HAP-1 (cell line): ENCODE results near the gene PRMT7.

Source experiments
- DNase-seq, 2 experiments: peaks; one replicate each; pipeline ENCODE4 v3.0.0-alpha.2; 2016 to 2020; ENCODE audit warnings: low spot score in 2 of 2
- H3K27me3 ChIP-seq: fragments of 250-450 bp; sonication (Bioruptor Pico); 2 replicates; pipeline ENCODE4 v1.5.1; 2020; ENCODE audit warnings: low read depth, mild to moderate bottlenecking, moderate library complexity
- H3K36me3 ChIP-seq: fragments of 250-450 bp; sonication (Bioruptor Pico); replicated peaks from 2 replicates; pipeline ENCODE4 v1.5.1; 2020; ENCODE audit warnings: mild to moderate bottlenecking
- H3K4me1 ChIP-seq: fragments of 250-450 bp; sonication (Bioruptor Pico); 2 replicates; pipeline ENCODE4 v1.5.1; 2020; ENCODE audit warnings: mild to moderate bottlenecking
- H3K4me3 ChIP-seq: fragments of 250-450 bp; sonication (Bioruptor Pico); 2 replicates; pipeline ENCODE4 v1.5.1; 2020; ENCODE audit warnings: mild to moderate bottlenecking, moderate library complexity
- H3K9me3 ChIP-seq: fragments of 250-450 bp; sonication (Bioruptor Pico); 2 replicates; pipeline ENCODE4 v1.5.1; 2020; ENCODE audit warnings: mild to moderate bottlenecking, moderate library complexity
- in situ Hi-C: fragments of 300-500 bp; cut with MboI; formaldehyde crosslinking; loops from 3 replicates; pipeline ENCODE4 v1.14.3; 2020; ENCODE audit warnings: low sequenced_read_pairs, inconsistent platforms, mixed read lengths

Gene PRMT7

GRCh38 chr16:68275611-68276191 is 35.1 kb upstream of the PRMT7 start:
- Histone ChIP-seq H3K9me3 (no peaks in the 10 kb centered on the region), H3K4me3 (no peak overlapping the region), H3K27me3 (no peaks in the 10 kb centered on the region), H3K36me3 (peaks cover 46% of the 10 kb centered on the region), H3K4me1 (no peaks in the 10 kb centered on the region)
- no peak for DNase-seq
- in situ Hi-C loops, result no loop called here

- Histone ChIP-seq H3K4me1 (no peaks in the 10 kb centered on the region), H3K9me3 (no peaks in the 10 kb centered on the region), H3K4me3 (no peak overlapping the region), H3K27me3 (no peaks in the 10 kb centered on the region), H3K36me3 (peaks cover 47% of the 10 kb centered on the region)
- in situ Hi-C loops, result no loop called here
- no peak for DNase-seq
These were observed 34.6 kb upstream of the PRMT7 start for GRCh38 chr16:68276223-68276622.

GRCh38 chr16:68279726-68280558 is 30.9 kb upstream of the PRMT7 start:
- no peaks in the 10 kb centered on the region for H3K27me3 ChIP-seq
- H3K4me1 ChIP-seq, result no peaks in the 10 kb centered on the region
- no peaks in the 10 kb centered on the region for H3K9me3 ChIP-seq
- H3K4me3 ChIP-seq, result no peak overlapping the region
- in situ Hi-C loops, result no loop called here
- DNase-seq, result no peak
- peaks cover 53% of the 10 kb centered on the region for H3K36me3 ChIP-seq

GRCh38 chr16:68281368-68282063 is 29.3 kb upstream of the PRMT7 start:
- Histone ChIP-seq H3K4me3 (no peak overlapping the region), H3K9me3 (no peaks in the 10 kb centered on the region), H3K4me1 (no peaks in the 10 kb centered on the region), H3K27me3 (no peaks in the 10 kb centered on the region), H3K36me3 (peaks cover 53% of the 10 kb centered on the region)
- in situ Hi-C loops, result no loop called here
- no peak for DNase-seq

- no peaks in the 10 kb centered on the region for H3K4me1 ChIP-seq
- H3K9me3 ChIP-seq, result no peaks in the 10 kb centered on the region
- no peak overlapping the region for H3K4me3 ChIP-seq
- no peak for DNase-seq
- peaks cover 52% of the 10 kb centered on the region for H3K36me3 ChIP-seq
- H3K27me3 ChIP-seq, result no peaks in the 10 kb centered on the region
- in situ Hi-C loops, result no loop called here
These were observed 28.8 kb upstream of the PRMT7 start for GRCh38 chr16:68282064-68282452.

- H3K36me3 ChIP-seq, result peaks cover 51% of the 10 kb centered on the region
- H3K4me3 ChIP-seq, result no peak overlapping the region
- H3K9me3 ChIP-seq, result no peaks in the 10 kb centered on the region
- no peaks in the 10 kb centered on the region for H3K4me1 ChIP-seq
- H3K27me3 ChIP-seq, result no peaks in the 10 kb centered on the region
- in situ Hi-C loops, result no loop called here
- no peak for DNase-seq
These were observed 27.5 kb upstream of the PRMT7 start for GRCh38 chr16:68283346-68283745.

- Histone ChIP-seq H3K36me3 (peaks cover 53% of the 10 kb centered on the region), H3K4me1 (no peaks in the 10 kb centered on the region), H3K4me3 (no peak overlapping the region), H3K27me3 (no peaks in the 10 kb centered on the region), H3K9me3 (no peaks in the 10 kb centered on the region)
- in situ Hi-C loops, result no loop called here
- DNase-seq, result no peak
These were observed 26.8 kb upstream of the PRMT7 start for GRCh38 chr16:68283801-68284598.

GRCh38 chr16:68284847-68285246 is 26.0 kb upstream of the PRMT7 start:
- no peak for DNase-seq
- in situ Hi-C loops, result no loop called here

GRCh38 chr16:68285683-68286082 is 25.1 kb upstream of the PRMT7 start:
- H3K4me1 ChIP-seq, result no peaks in the 10 kb centered on the region
- no peak overlapping the region for H3K4me3 ChIP-seq
- H3K36me3 ChIP-seq, result peaks cover 53% of the 10 kb centered on the region
- DNase-seq, result no peak
- H3K27me3 ChIP-seq, result no peaks in the 10 kb centered on the region
- no peaks in the 10 kb centered on the region for H3K9me3 ChIP-seq
- in situ Hi-C loops, result no loop called here

More at GRCh38 chr16:68284847-68285246, 26.0 kb upstream of the PRMT7 start:
- peaks cover 51% of the 10 kb centered on the region for H3K36me3 ChIP-seq
- no peak overlapping the region for H3K4me3 ChIP-seq
- no peaks in the 10 kb centered on the region for H3K27me3 ChIP-seq
- H3K4me1 ChIP-seq, result no peaks in the 10 kb centered on the region
- no peaks in the 10 kb centered on the region for H3K9me3 ChIP-seq

- H3K27me3 ChIP-seq, result no peaks in the 10 kb centered on the region
- H3K4me1 ChIP-seq, result no peaks in the 10 kb centered on the region
- no peak for DNase-seq
- peaks cover 57% of the 10 kb centered on the region for H3K36me3 ChIP-seq
- no peaks in the 10 kb centered on the region for H3K9me3 ChIP-seq
- in situ Hi-C loops, result no loop called here
- no peak overlapping the region for H3K4me3 ChIP-seq
These were observed 24.4 kb upstream of the PRMT7 start for GRCh38 chr16:68286153-68287074.

GRCh38 chr16:68287276-68288251 is 23.3 kb upstream of the PRMT7 start:
- Histone ChIP-seq H3K4me3 (no peak overlapping the region), H3K36me3 (peaks cover 64% of the 10 kb centered on the region), H3K4me1 (no peaks in the 10 kb centered on the region), H3K9me3 (no peaks in the 10 kb centered on the region), H3K27me3 (no peaks in the 10 kb centered on the region)
- no peak for DNase-seq
- in situ Hi-C loops, result no loop called here

- peaks cover 67% of the 10 kb centered on the region for H3K36me3 ChIP-seq
- no peaks in the 10 kb centered on the region for H3K9me3 ChIP-seq
- in situ Hi-C loops, result no loop called here
- no peaks in the 10 kb centered on the region for H3K4me1 ChIP-seq
- no peak overlapping the region for H3K4me3 ChIP-seq
- H3K27me3 ChIP-seq, result no peaks in the 10 kb centered on the region
- no peak for DNase-seq
These were observed 22.6 kb upstream of the PRMT7 start for GRCh38 chr16:68288252-68288650.
